H9 (cell line): ENCODE results near the gene FBL. TPM values are rescaled to one million over a fixed set of nuclear protein-coding genes. Genes with fewer than 3 reads are reported as not detected.

Experiments used
- DNase-seq: peaks from one replicate; pipeline ENCODE4 v3.0.0-alpha.2; 2017
- H2AFZ ChIP-seq: one replicate; pipeline ENCODE4 v1.6.1; 2013; ENCODE audit warnings: mild to moderate bottlenecking, low read length, control low read depth, moderate library complexity
- H2AK5ac ChIP-seq: 2 replicates; pipeline ENCODE4 v1.6.1; 2013; ENCODE audit warnings: low read length, control low read depth, mixed read lengths; ENCODE audit not compliant: insufficient read length
- H2BK120ac ChIP-seq: one replicate; pipeline ENCODE4 v1.6.1; 2013; ENCODE audit warnings: low read depth, mild to moderate bottlenecking, low read length, control low read depth, inconsistent platforms; ENCODE audit not compliant: poor library complexity, severe bottlenecking
- H2BK12ac ChIP-seq: 2 replicates; pipeline ENCODE4 v1.6.1; 2013; ENCODE audit warnings: low read length, control low read depth, mixed read lengths, low read depth; ENCODE audit not compliant: insufficient read length
- H2BK15ac ChIP-seq: 2 replicates; pipeline ENCODE4 v1.6.1; 2013; ENCODE audit warnings: low read depth, low read length, control low read depth
- H2BK20ac ChIP-seq: one replicate; pipeline ENCODE4 v1.6.1; 2013; ENCODE audit warnings: low read depth, mild to moderate bottlenecking, low read length, control low read depth, inconsistent platforms; ENCODE audit not compliant: poor library complexity, severe bottlenecking
- H2BK5ac ChIP-seq: 2 replicates; pipeline ENCODE4 v1.6.1; 2013; ENCODE audit warnings: low read length, control low read depth, mixed read lengths; ENCODE audit not compliant: insufficient read length
- H3K14ac ChIP-seq: 2 replicates; pipeline ENCODE4 v1.6.1; 2013; ENCODE audit warnings: low read length, control low read depth; ENCODE audit not compliant: insufficient read depth
- H3K18ac ChIP-seq: 2 replicates; pipeline ENCODE4 v1.6.1; 2013; ENCODE audit warnings: low read depth, mild to moderate bottlenecking, mixed read lengths, low read length, control low read depth; ENCODE audit not compliant: insufficient read length
- H3K23ac ChIP-seq: 2 replicates; pipeline ENCODE4 v1.6.1; 2013; ENCODE audit warnings: low read length, control low read depth, mixed read lengths, low read depth; ENCODE audit not compliant: insufficient read length
- H3K23me2 ChIP-seq: 2 replicates; pipeline ENCODE4 v1.6.1; 2013; ENCODE audit warnings: low read depth, mild to moderate bottlenecking, mixed read lengths, low read length, control low read depth; ENCODE audit not compliant: insufficient read length, poor library complexity, severe bottlenecking
- H3K27ac ChIP-seq: 2 replicates; pipeline ENCODE4 v1.5.1; 2013; ENCODE audit warnings: low read length, control low read depth, mixed read lengths, low read depth; ENCODE audit not compliant: insufficient read length
- H3K27me3 ChIP-seq: 2 replicates; pipeline ENCODE4 v1.6.1; 2013; ENCODE audit warnings: low read length, control low read depth, inconsistent platforms; ENCODE audit not compliant: insufficient read depth
- H3K4ac ChIP-seq: 2 replicates; pipeline ENCODE4 v1.6.1; 2013; ENCODE audit warnings: low read depth, mild to moderate bottlenecking, control low read depth, inconsistent platforms, low read length, moderate library complexity
- H3K4me1 ChIP-seq: 2 replicates; pipeline ENCODE4 v1.6.1; 2013; ENCODE audit warnings: low read length, control low read depth, inconsistent platforms; ENCODE audit not compliant: insufficient read depth
- H3K4me2 ChIP-seq: 2 replicates; pipeline ENCODE4 v1.6.1; 2013; ENCODE audit warnings: low read length, control low read depth, mixed read lengths; ENCODE audit not compliant: insufficient read length, insufficient read depth
- H3K56ac ChIP-seq: 2 replicates; pipeline ENCODE4 v1.6.1; 2013; ENCODE audit warnings: low read depth, mild to moderate bottlenecking, mixed read lengths, low read length, control low read depth; ENCODE audit not compliant: insufficient read length
- H3K79me1 ChIP-seq: 2 replicates; pipeline ENCODE4 v1.6.1; 2013; ENCODE audit warnings: low read depth, mild to moderate bottlenecking, moderate library complexity, low read length, control low read depth, inconsistent platforms; ENCODE audit not compliant: insufficient read depth, poor library complexity, severe bottlenecking
- H3K79me2 ChIP-seq: 2 replicates; pipeline ENCODE4 v1.6.1; 2013; ENCODE audit warnings: low read length, control low read depth, inconsistent platforms; ENCODE audit not compliant: insufficient read depth
- H3K9ac ChIP-seq: 2 replicates; pipeline ENCODE4 v1.6.1; 2013; ENCODE audit warnings: low read length, control low read depth, mixed read lengths; ENCODE audit not compliant: insufficient read length; ENCODE audit errors: extremely low read depth
- H3K9me3 ChIP-seq: one replicate; pipeline ENCODE4 v1.6.1; 2013; ENCODE audit warnings: low read depth, low read length, inconsistent platforms; ENCODE audit not compliant: control insufficient read depth
- H3T11ph ChIP-seq: one replicate; pipeline ENCODE4 v1.6.1; 2013; ENCODE audit warnings: mild to moderate bottlenecking, low read length, control low read depth, inconsistent platforms
- H4K20me1 ChIP-seq: one replicate; pipeline ENCODE4 v1.6.1; 2013; ENCODE audit not compliant: control insufficient read depth, insufficient read length, insufficient read depth
- H4K5ac ChIP-seq: 2 replicates; pipeline ENCODE4 v1.6.1; 2013; ENCODE audit warnings: low read depth, mild to moderate bottlenecking, mixed read lengths, low read length, control low read depth; ENCODE audit not compliant: insufficient read length
- H4K8ac ChIP-seq: replicated peaks from 2 replicates; pipeline ENCODE4 v1.6.1; 2013; ENCODE audit warnings: low read length, control low read depth, mixed read lengths, low read depth; ENCODE audit not compliant: insufficient read length
- H4K91ac ChIP-seq: 2 replicates; pipeline ENCODE4 v1.6.1; 2013; ENCODE audit warnings: low read depth, mild to moderate bottlenecking, moderate library complexity, mixed read lengths, low read length, control low read depth; ENCODE audit not compliant: insufficient read length
- H3K27ac Mint-ChIP-seq, 3 experiments: 2 replicates in 2 of 3; 3 replicates in 1 of 3; pipeline ENCODE4 v1.8.0; 2020 to 2021; ENCODE audit warnings: mixed read lengths in 3 of 3, mild to moderate bottlenecking in 1 of 3, moderate library complexity in 1 of 3
- H3K27me3 Mint-ChIP-seq: 2 replicates; pipeline ENCODE4 v1.8.0; 2021; ENCODE audit warnings: low read depth, mild to moderate bottlenecking, moderate library complexity, mixed read lengths
- H3K36me3 Mint-ChIP-seq, 3 experiments: 2 replicates in 2 of 3; 3 replicates in 1 of 3; pipeline ENCODE4 v1.8.0; 2020 to 2021; ENCODE audit warnings: low read depth in 3 of 3, mixed read lengths in 3 of 3; ENCODE audit not compliant: insufficient read depth in 1 of 3
- H3K4me1 Mint-ChIP-seq, 2 experiments: 2 replicates each; pipeline ENCODE4 v1.8.0; 2020; ENCODE audit warnings: mixed read lengths in 2 of 2
- H3K4me3 Mint-ChIP-seq, 2 experiments: 2 replicates in 1 of 2; 3 replicates in 1 of 2; pipeline ENCODE4 v1.8.0; 2020 to 2021; ENCODE audit warnings: mild to moderate bottlenecking in 2 of 2, mixed read lengths in 2 of 2, moderate library complexity in 1 of 2
- H3K9me3 Mint-ChIP-seq, 2 experiments: 2 replicates in 1 of 2; 3 replicates in 1 of 2; pipeline ENCODE4 v1.8.0; 2020; ENCODE audit warnings: mild to moderate bottlenecking in 2 of 2, mixed read lengths in 2 of 2, moderate library complexity in 1 of 2
- CTCF ChIP-seq: fragments of 200-600 bp; sonication (generic); conservative IDR thresholded peaks from 3 replicates; pipeline ENCODE4 v1.8.0; 2021; ENCODE audit warnings: antibody characterized with exemption, mild to moderate bottlenecking
- WGBS: extraction: QIAGEN DNeasy Blood & Tissue Kit; methylation state at CpG from one replicate; pipeline ENCODE4 v1.1.7; 2013; ENCODE audit warnings: missing lambda C conversion rate, low lambda C conversion rate, mixed read lengths; ENCODE audit not compliant: insufficient read length; ENCODE audit errors: extremely low coverage; 5-methylcytosine and 5-hydroxymethylcytosine counted together
- total RNA-seq: library from RNA; stranded (reverse); gene quantifications from 2 replicates; pipeline ENCODE4 v1.2.1, GENCODE V29; 2021

FBL gene
- total RNA-seq, 1 experiment from 2014 or later: 625 TPM

GRCh38 chr19:39842693-39843435 lies 3.3 kb downstream of the FBL start:
- Histone ChIP-seq H3K4ac (no peak overlapping the region), H2BK120ac (no peak overlapping the region), H2BK5ac (no peak overlapping the region), H3K23ac (no peak overlapping the region), H2BK20ac (no peak overlapping the region), H4K5ac (no peak overlapping the region), H3K56ac (no peak overlapping the region), H3T11ph (no peak overlapping the region), H2BK15ac (no peak overlapping the region), H3K18ac (no peak overlapping the region), H3K79me1 (peaks cover 8% of the 10 kb centered on the region), H2BK12ac (no peak overlapping the region), H3K23me2 (peaks cover 14% of the 10 kb centered on the region), H3K14ac (no peak overlapping the region), H4K20me1 (peaks cover 3% of the 10 kb centered on the region), H3K79me2 (peaks cover 55% of the 10 kb centered on the region), H3K9ac (no peak overlapping the region), H3K4me1 (peaks cover 7% of the 10 kb centered on the region), H2AFZ (no peak overlapping the region), H2AK5ac (no peak overlapping the region), H3K27me3 (no peaks in the 10 kb centered on the region), H3K27ac (no peak overlapping the region), H3K4me2 (no peak overlapping the region), H3K9me3 (no peaks in the 10 kb centered on the region), H4K91ac (no peak overlapping the region), H4K8ac (no peak overlapping the region)
- no CpG with 5 or more reads among the region's 7 CpGs for WGBS
- peak overlapping the region; percentile 9 to 43; a peak in 2 of 5 replicates for H3K4me3 Mint-ChIP-seq
- peak overlapping the region; percentile 72 to 85 (median 82); a peak in 6 of 7 replicates for H3K27ac Mint-ChIP-seq
- no peaks in the 10 kb centered on the region for H3K27me3 Mint-ChIP-seq
- no peak for DNase-seq
- TF ChIP-seq CTCF: no peak
- peaks cover 21 to 38% (median 34%) of the 10 kb centered on the region in 3 experiments; a peak in 6 of 7 replicates for H3K36me3 Mint-ChIP-seq
- peaks cover 41 to 42% of the 10 kb centered on the region in 2 experiments for H3K4me1 Mint-ChIP-seq
- no peaks in the 10 kb centered on the region for H3K9me3 Mint-ChIP-seq
